Osteoblast (primary cell): ENCODE data around the gene EPB41. TPM values are rescaled to one million over a fixed set of nuclear protein-coding genes. Genes with fewer than 3 reads are reported as not detected.

Experiments used
- DNase-seq: peaks from one replicate; pipeline ENCODE4 v3.0.0; 2011; ENCODE audit warnings: low spot score, mixed read lengths; ENCODE audit not compliant: insufficient read length; ENCODE audit errors: missing footprints
- H2AFZ ChIP-seq: 2 replicates; pipeline ENCODE4 v1.6.0; 2011; ENCODE audit warnings: mild to moderate bottlenecking, low read length
- H3K27ac ChIP-seq: 2 replicates; pipeline ENCODE4 v1.5.1; 2011; ENCODE audit warnings: mild to moderate bottlenecking, low read depth, low read length, moderate library complexity
- H3K27me3 ChIP-seq: 2 replicates; pipeline ENCODE4 v1.6.0; 2012; ENCODE audit warnings: mild to moderate bottlenecking, control low read depth, inconsistent platforms, low read length, moderate library complexity; ENCODE audit not compliant: insufficient read depth
- H3K36me3 ChIP-seq: 2 replicates; pipeline ENCODE4 v1.5.1; 2011; ENCODE audit warnings: mild to moderate bottlenecking, low read length, control low read depth, moderate library complexity; ENCODE audit not compliant: insufficient read depth
- H3K4me1 ChIP-seq: 2 replicates; pipeline ENCODE4 v1.5.1; 2011; ENCODE audit warnings: mild to moderate bottlenecking, low read length, control low read depth, moderate library complexity; ENCODE audit not compliant: insufficient read depth
- H3K4me2 ChIP-seq: 2 replicates; pipeline ENCODE4 v1.6.0; 2011; ENCODE audit warnings: mild to moderate bottlenecking, low read length; ENCODE audit not compliant: insufficient read depth
- H3K4me3 ChIP-seq: fragments of 200-600 bp; sonication (generic); 3 replicates; pipeline ENCODE4 v1.5.1; 2012; ENCODE audit warnings: mild to moderate bottlenecking, low read length, inconsistent platforms; ENCODE audit not compliant: insufficient read depth
- H3K79me2 ChIP-seq: 2 replicates; pipeline ENCODE4 v1.6.0; 2012; ENCODE audit warnings: mild to moderate bottlenecking, low read length, control low read depth, inconsistent platforms; ENCODE audit not compliant: insufficient read depth
- H3K9me3 ChIP-seq: 2 replicates; pipeline ENCODE4 v1.5.1; 2011; ENCODE audit warnings: low read depth, low read length, control low read depth
- H4K20me1 ChIP-seq: 2 replicates; pipeline ENCODE4 v1.6.0; 2012; ENCODE audit warnings: mild to moderate bottlenecking, low read length, control low read depth; ENCODE audit not compliant: insufficient read depth
- CTCF ChIP-seq: IDR thresholded peaks from 2 replicates; pipeline ENCODE4 v1.5.1; 2011; ENCODE audit warnings: mild to moderate bottlenecking, low read depth, low read length, moderate library complexity; ENCODE audit errors: extremely low read depth
- total RNA-seq: library from RNA; depleted of rRNA; stranded (reverse); fragments of >200 nt; gene quantifications from 2 replicates; pipeline ENCODE4 v1.2.3, GENCODE V29; 2012

EPB41 gene
- total RNA-seq, 1 donor, result 20.6 TPM

GRCh38 chr1:28966617-28967016 is 52.2 kb downstream of the EPB41 start:
- H3K4me1 ChIP-seq, result peaks cover 2% of the 10 kb centered on the region
- peak; percentile 32 for DNase-seq
- no peaks in the 10 kb centered on the region for H4K20me1 ChIP-seq
- H3K27me3 ChIP-seq, result no peaks in the 10 kb centered on the region
- H3K4me2 ChIP-seq, result no peak overlapping the region
- no peak overlapping the region for H3K4me3 ChIP-seq
- H3K27ac ChIP-seq, result no peak overlapping the region
- H2AFZ ChIP-seq, result no peak overlapping the region
- H3K79me2 ChIP-seq, result no peaks in the 10 kb centered on the region
- no peak for TF ChIP-seq CTCF
- H3K36me3 ChIP-seq, result no peaks in the 10 kb centered on the region
- no peaks in the 10 kb centered on the region for H3K9me3 ChIP-seq

GRCh38 chr1:28971980-28972771 is 57.8 kb downstream of the EPB41 start:
- H3K79me2 ChIP-seq, result no peaks in the 10 kb centered on the region
- H3K4me3 ChIP-seq, result no peak overlapping the region
- H4K20me1 ChIP-seq, result no peaks in the 10 kb centered on the region
- H3K4me1 ChIP-seq, result peaks cover 30% of the 10 kb centered on the region
- no peak overlapping the region for H2AFZ ChIP-seq
- H3K36me3 ChIP-seq, result no peaks in the 10 kb centered on the region
- H3K4me2 ChIP-seq, result peak overlapping the region; percentile 50
- H3K27me3 ChIP-seq, result no peaks in the 10 kb centered on the region
- peak overlapping the region; percentile 80 for H3K27ac ChIP-seq
- no peak for TF ChIP-seq CTCF
- peak; percentile 82 for DNase-seq
- no peaks in the 10 kb centered on the region for H3K9me3 ChIP-seq

GRCh38 chr1:28973596-28974421 is 59.4 kb downstream of the EPB41 start:
- Histone ChIP-seq H3K4me2 (peak overlapping the region; percentile 73), H4K20me1 (no peaks in the 10 kb centered on the region), H3K4me3 (peak overlapping the region; percentile 40), H2AFZ (peak overlapping the region; percentile 72), H3K9me3 (no peaks in the 10 kb centered on the region), H3K36me3 (no peaks in the 10 kb centered on the region), H3K4me1 (peaks cover 30% of the 10 kb centered on the region), H3K79me2 (no peaks in the 10 kb centered on the region), H3K27me3 (no peaks in the 10 kb centered on the region), H3K27ac (peak overlapping the region; percentile 80)
- TF ChIP-seq CTCF, result no peak
- DNase-seq, result peak; percentile 49

GRCh38 chr1:28974432-28974831 is 60.1 kb downstream of the EPB41 start:
- Histone ChIP-seq H3K4me3 (peak overlapping the region; percentile 40), H4K20me1 (no peaks in the 10 kb centered on the region), H3K4me2 (peak overlapping the region; percentile 73), H2AFZ (peak overlapping the region; percentile 72), H3K27me3 (no peaks in the 10 kb centered on the region), H3K79me2 (no peaks in the 10 kb centered on the region), H3K9me3 (no peaks in the 10 kb centered on the region), H3K27ac (peak overlapping the region; percentile 80), H3K36me3 (no peaks in the 10 kb centered on the region), H3K4me1 (peaks cover 30% of the 10 kb centered on the region)
- DNase-seq, result no peak
- no peak for TF ChIP-seq CTCF
